GM12878 (cell line): ENCODE data around the gene UBAP1. TPM values are rescaled to one million over a fixed set of nuclear protein-coding genes. Genes with fewer than 3 reads are reported as not detected.

Source experiments
- BACH1 ChIP-seq: fragments of 450-650 bp; IDR thresholded peaks from 2 replicates; pipeline ENCODE4 v1.6.1; 2017; ENCODE audit warnings: mild to moderate bottlenecking, borderline replicate concordance
- CBX5 ChIP-seq: sonication (generic); IDR thresholded peaks from 2 replicates; pipeline ENCODE4 v1.6.1; 2016; ENCODE audit warnings: low read depth, moderate library complexity, mild to moderate bottlenecking, inconsistent platforms
- CREM ChIP-seq: IDR thresholded peaks from 2 replicates; pipeline ENCODE4 v1.6.1; 2014; ENCODE audit warnings: antibody characterized with exemption, low read depth
- RAD21 ChIP-seq: IDR thresholded peaks from 2 replicates; pipeline ENCODE4 v1.6.1; 2011; ENCODE audit warnings: mild to moderate bottlenecking, low read depth, low read length, moderate library complexity; ENCODE audit not compliant: insufficient read depth
- ZBED1 ChIP-seq: IDR thresholded peaks from 2 replicates; pipeline ENCODE4 v1.6.1; 2016; ENCODE audit warnings: borderline replicate concordance
- ZNF207 ChIP-seq: fragments of 450-650 bp; IDR thresholded peaks from 2 replicates; pipeline ENCODE4 v1.6.1; 2014; ENCODE audit warnings: antibody characterized with exemption, mild to moderate bottlenecking, borderline replicate concordance
- ZNF274 ChIP-seq: IDR thresholded peaks from one replicate; pipeline ENCODE4 v1.8.0; 2011; ENCODE audit not compliant: insufficient read length, insufficient read depth
- polyA plus RNA-seq, 11 experiments: library from polyadenylated mRNA; depleted of rRNA in 4 of 11; unstranded in 6 of 11; stranded (reverse) in 5 of 11; fragments of >200 nt; fragmentation: Nextera tagmentation in 4 of 11; fragmentation: Illumina TruSeq in 1 of 11; extraction: Ambion mirVana in 4 of 11; extraction: Trizol in 1 of 11; gene quantifications; 1 replicate in 1 of 11; 2 replicates in 10 of 11; pipeline versions ENCODE4 v1.2.1 to v1.2.3, GENCODE V29; 2011 to 2016; ENCODE audit warnings: inconsistent platforms in 2 of 11, missing spikeins in 2 of 11, low read depth in 1 of 11
- total RNA-seq, 4 experiments: library from RNA; depleted of rRNA in 3 of 4; stranded (reverse); fragments of >200 nt in 3 of 4; fragmentation: Illumina TruSeq in 1 of 4; extraction: Trizol in 1 of 4; gene quantifications; 2 replicates each; pipeline versions ENCODE4 v1.2.1 to v1.2.3, GENCODE V29; 2013 to 2021
- TF ChIP-seq, protein P1 (sequence below): fragments of 450-650 bp; formaldehyde crosslinking; IDR thresholded peaks from 2 replicates; pipeline ENCODE4 v1.5.0; 2022; ENCODE audit warnings: mild to moderate bottlenecking, missing genetic modification characterization
- TF ChIP-seq, protein P2 (sequence below): fragments of 450-650 bp; formaldehyde crosslinking; IDR thresholded peaks from 2 replicates; pipeline ENCODE4 v1.4.0; 2020; ENCODE audit warnings: mild to moderate bottlenecking, moderate library complexity
- TF ChIP-seq, protein P3 (sequence below): fragments of 150-350 bp; IDR thresholded peaks from 2 replicates; pipeline ENCODE4 v1.6.1; 2014; ENCODE audit warnings: mild to moderate bottlenecking, low read depth, low read length
- TF ChIP-seq, protein P4 (sequence below): fragments of 450-650 bp; IDR thresholded peaks from 2 replicates; pipeline ENCODE4 v1.6.1; 2018; ENCODE audit warnings: borderline replicate concordance, mild to moderate bottlenecking; ENCODE audit not compliant: partially characterized antibody
- TF ChIP-seq, protein P5 (sequence below): fragments of 450-650 bp; IDR thresholded peaks from 2 replicates; pipeline ENCODE4 v1.6.1; 2016; ENCODE audit warnings: mild to moderate bottlenecking
- TF ChIP-seq, protein P6 (sequence below): IDR thresholded peaks from 2 replicates; pipeline ENCODE4 v1.6.1; 2011; ENCODE audit warnings: borderline replicate concordance, low read depth, mild to moderate bottlenecking, moderate library complexity, low read length; ENCODE audit not compliant: insufficient read depth, poor library complexity, severe bottlenecking

UBAP1 gene
- total and polyA plus RNA-seq, 10 of the 15 experiments (the other 5 are each of a cell fraction or from before 2014, with no cell fraction given), result 2.1 to 47.9 (median 27.2) TPM

DNA sequence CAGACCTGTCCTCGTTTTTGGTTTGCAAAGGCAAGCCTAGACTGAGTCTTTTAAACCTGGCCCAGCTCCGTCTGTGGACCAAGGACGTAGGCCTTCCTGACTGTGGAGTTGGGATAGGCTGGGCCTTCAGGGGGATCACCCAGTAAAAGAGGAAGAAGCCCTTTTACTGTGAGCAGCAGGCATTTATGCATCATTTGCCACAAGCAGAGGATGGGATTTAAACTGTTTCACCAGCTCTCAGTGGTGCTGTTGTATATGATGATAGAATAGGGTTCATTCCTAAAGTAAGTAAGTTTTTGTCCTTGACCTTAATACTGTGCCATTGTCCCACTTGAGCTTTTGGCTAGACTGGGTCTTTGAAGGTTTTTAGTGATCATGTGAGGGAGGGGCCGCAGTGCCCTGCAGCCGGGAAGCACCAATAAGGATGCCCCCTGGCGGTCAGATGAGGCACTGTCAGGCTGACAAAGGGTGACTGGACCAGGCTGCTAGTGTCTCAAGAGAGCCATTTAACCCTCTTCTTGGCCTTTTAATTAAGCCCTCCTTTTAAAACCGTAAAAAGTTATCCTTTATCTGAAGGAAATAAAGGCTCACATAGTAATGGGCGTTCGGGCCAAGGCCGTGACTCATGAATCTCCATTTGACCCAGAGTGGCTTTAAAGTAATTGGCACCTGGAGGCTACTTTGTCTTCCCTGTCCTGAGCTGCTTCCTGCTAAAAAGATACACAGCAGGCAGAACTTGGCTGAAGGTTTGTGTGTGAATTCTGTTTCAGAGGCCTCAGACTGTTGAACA is 74.0 kb downstream of the UBAP1 start (continued):
- TF ChIP-seq, protein P1, sequence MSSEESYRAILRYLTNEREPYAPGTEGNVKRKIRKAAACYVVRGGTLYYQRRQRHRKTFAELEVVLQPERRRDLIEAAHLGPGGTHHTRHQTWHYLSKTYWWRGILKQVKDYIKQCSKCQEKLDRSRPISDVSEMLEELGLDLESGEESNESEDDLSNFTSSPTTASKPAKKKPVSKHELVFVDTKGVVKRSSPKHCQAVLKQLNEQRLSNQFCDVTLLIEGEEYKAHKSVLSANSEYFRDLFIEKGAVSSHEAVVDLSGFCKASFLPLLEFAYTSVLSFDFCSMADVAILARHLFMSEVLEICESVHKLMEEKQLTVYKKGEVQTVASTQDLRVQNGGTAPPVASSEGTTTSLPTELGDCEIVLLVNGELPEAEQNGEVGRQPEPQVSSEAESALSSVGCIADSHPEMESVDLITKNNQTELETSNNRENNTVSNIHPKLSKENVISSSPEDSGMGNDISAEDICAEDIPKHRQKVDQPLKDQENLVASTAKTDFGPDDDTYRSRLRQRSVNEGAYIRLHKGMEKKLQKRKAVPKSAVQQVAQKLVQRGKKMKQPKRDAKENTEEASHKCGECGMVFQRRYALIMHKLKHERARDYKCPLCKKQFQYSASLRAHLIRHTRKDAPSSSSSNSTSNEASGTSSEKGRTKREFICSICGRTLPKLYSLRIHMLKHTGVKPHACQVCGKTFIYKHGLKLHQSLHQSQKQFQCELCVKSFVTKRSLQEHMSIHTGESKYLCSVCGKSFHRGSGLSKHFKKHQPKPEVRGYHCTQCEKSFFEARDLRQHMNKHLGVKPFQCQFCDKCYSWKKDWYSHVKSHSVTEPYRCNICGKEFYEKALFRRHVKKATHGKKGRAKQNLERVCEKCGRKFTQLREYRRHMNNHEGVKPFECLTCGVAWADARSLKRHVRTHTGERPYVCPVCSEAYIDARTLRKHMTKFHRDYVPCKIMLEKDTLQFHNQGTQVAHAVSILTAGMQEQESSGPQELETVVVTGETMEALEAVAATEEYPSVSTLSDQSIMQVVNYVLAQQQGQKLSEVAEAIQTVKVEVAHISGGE (CRISPR knock-in tag), result no peak
- TF ChIP-seq, protein P2, sequence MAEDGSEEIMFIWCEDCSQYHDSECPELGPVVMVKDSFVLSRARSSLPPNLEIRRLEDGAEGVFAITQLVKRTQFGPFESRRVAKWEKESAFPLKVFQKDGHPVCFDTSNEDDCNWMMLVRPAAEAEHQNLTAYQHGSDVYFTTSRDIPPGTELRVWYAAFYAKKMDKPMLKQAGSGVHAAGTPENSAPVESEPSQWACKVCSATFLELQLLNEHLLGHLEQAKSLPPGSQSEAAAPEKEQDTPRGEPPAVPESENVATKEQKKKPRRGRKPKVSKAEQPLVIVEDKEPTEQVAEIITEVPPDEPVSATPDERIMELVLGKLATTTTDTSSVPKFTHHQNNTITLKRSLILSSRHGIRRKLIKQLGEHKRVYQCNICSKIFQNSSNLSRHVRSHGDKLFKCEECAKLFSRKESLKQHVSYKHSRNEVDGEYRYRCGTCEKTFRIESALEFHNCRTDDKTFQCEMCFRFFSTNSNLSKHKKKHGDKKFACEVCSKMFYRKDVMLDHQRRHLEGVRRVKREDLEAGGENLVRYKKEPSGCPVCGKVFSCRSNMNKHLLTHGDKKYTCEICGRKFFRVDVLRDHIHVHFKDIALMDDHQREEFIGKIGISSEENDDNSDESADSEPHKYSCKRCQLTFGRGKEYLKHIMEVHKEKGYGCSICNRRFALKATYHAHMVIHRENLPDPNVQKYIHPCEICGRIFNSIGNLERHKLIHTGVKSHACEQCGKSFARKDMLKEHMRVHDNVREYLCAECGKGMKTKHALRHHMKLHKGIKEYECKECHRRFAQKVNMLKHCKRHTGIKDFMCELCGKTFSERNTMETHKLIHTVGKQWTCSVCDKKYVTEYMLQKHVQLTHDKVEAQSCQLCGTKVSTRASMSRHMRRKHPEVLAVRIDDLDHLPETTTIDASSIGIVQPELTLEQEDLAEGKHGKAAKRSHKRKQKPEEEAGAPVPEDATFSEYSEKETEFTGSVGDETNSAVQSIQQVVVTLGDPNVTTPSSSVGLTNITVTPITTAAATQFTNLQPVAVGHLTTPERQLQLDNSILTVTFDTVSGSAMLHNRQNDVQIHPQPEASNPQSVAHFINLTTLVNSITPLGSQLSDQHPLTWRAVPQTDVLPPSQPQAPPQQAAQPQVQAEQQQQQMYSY (CRISPR knock-in tag), result no peak
- TF ChIP-seq CREM, result no peak
- no peak for TF ChIP-seq ZNF207
- TF ChIP-seq, protein P3, sequence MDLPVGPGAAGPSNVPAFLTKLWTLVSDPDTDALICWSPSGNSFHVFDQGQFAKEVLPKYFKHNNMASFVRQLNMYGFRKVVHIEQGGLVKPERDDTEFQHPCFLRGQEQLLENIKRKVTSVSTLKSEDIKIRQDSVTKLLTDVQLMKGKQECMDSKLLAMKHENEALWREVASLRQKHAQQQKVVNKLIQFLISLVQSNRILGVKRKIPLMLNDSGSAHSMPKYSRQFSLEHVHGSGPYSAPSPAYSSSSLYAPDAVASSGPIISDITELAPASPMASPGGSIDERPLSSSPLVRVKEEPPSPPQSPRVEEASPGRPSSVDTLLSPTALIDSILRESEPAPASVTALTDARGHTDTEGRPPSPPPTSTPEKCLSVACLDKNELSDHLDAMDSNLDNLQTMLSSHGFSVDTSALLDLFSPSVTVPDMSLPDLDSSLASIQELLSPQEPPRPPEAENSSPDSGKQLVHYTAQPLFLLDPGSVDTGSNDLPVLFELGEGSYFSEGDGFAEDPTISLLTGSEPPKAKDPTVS, result no peak
- TF ChIP-seq, protein P4, sequence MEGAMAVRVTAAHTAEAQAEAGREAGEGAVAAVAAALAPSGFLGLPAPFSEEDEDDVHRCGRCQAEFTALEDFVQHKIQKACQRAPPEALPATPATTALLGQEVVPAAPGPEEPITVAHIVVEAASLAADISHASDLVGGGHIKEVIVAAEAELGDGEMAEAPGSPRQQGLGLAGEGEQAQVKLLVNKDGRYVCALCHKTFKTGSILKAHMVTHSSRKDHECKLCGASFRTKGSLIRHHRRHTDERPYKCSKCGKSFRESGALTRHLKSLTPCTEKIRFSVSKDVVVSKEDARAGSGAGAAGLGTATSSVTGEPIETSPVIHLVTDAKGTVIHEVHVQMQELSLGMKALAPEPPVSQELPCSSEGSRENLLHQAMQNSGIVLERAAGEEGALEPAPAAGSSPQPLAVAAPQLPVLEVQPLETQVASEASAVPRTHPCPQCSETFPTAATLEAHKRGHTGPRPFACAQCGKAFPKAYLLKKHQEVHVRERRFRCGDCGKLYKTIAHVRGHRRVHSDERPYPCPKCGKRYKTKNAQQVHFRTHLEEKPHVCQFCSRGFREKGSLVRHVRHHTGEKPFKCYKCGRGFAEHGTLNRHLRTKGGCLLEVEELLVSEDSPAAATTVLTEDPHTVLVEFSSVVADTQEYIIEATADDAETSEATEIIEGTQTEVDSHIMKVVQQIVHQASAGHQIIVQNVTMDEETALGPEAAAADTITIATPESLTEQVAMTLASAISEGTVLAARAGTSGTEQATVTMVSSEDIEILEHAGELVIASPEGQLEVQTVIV, result no peak
- no peak for TF ChIP-seq ZBED1
- TF ChIP-seq, protein P5, sequence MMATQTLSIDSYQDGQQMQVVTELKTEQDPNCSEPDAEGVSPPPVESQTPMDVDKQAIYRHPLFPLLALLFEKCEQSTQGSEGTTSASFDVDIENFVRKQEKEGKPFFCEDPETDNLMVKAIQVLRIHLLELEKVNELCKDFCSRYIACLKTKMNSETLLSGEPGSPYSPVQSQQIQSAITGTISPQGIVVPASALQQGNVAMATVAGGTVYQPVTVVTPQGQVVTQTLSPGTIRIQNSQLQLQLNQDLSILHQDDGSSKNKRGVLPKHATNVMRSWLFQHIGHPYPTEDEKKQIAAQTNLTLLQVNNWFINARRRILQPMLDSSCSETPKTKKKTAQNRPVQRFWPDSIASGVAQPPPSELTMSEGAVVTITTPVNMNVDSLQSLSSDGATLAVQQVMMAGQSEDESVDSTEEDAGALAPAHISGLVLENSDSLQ, result no peak
- TF ChIP-seq, protein P6, sequence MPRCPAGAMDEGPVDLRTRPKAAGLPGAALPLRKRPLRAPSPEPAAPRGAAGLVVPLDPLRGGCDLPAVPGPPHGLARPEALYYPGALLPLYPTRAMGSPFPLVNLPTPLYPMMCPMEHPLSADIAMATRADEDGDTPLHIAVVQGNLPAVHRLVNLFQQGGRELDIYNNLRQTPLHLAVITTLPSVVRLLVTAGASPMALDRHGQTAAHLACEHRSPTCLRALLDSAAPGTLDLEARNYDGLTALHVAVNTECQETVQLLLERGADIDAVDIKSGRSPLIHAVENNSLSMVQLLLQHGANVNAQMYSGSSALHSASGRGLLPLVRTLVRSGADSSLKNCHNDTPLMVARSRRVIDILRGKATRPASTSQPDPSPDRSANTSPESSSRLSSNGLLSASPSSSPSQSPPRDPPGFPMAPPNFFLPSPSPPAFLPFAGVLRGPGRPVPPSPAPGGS, result no peak
- no peak for TF ChIP-seq CBX5
- TF ChIP-seq BACH1, result 0 out of 2 replicates have a peak, but pooled peaks have one; percentile 12
- TF ChIP-seq ZNF274, result no peak
- peak; percentile 60 for TF ChIP-seq RAD21
